Measurements from ENCODE around the gene TTC38. TPM values are rescaled to one million over a fixed set of nuclear protein-coding genes. Genes with fewer than 3 reads are reported as not detected.

The TTC38 gene
- total RNA-seq, 1 experiment from 2014 or later = 21.9 TPM

- Histone ChIP-seq H3K9me2 (replicated peaks; ENCODE audit: insufficient read depth, low read length) (no peaks in the 10 kb centered on the region), H2AFZ (ENCODE audit: low read length) (no peak overlapping the region), H4K20me1 (ENCODE audit: insufficient read depth, low read depth, low read length) (no peaks in the 10 kb centered on the region), H3K4me2 (ENCODE audit: low read depth, low read length, poor library complexity, severe bottlenecking) (no peak overlapping the region), H3K79me2 (ENCODE audit: low read length) (peaks cover 24% of the 10 kb centered on the region), H3K9me3 (ENCODE audit: low read length) (no peaks in the 10 kb centered on the region), H3K36me3 (ENCODE audit: insufficient read depth, low read length) (peaks cover 12% of the 10 kb centered on the region), H3K4me3 (ENCODE audit: low read length) (no peak overlapping the region), H3K27ac (ENCODE audit: low read length) (no peak overlapping the region), H3K9ac (ENCODE audit: low read length) (no peak overlapping the region), H3K4me1 (ENCODE audit: low read length) (peaks cover 39% of the 10 kb centered on the region), H3K27me3 (ENCODE audit: low read length) (no peaks in the 10 kb centered on the region)
- DNase-seq = no peak
Observed at GRCh38 chr22:46293577-46294260, 25.9 kb downstream of the TTC38 start.

- H3K4me2 ChIP-seq (ENCODE audit: low read depth, low read length, poor library complexity, severe bottlenecking) = peak overlapping the region; percentile 91
- peaks cover 31% of the 10 kb centered on the region for H3K79me2 ChIP-seq (ENCODE audit: low read length)
- no peak overlapping the region for H2AFZ ChIP-seq (ENCODE audit: low read length)
- H3K9ac ChIP-seq (ENCODE audit: low read length) = 0 out of 2 replicates have a peak overlapping the region, but pooled peaks have one; percentile 90
- H3K9me3 ChIP-seq (ENCODE audit: low read length) = no peaks in the 10 kb centered on the region
- DNase-seq = no peak
- H3K27ac ChIP-seq (ENCODE audit: low read length) = no peak overlapping the region
- peaks cover 37% of the 10 kb centered on the region for H3K4me1 ChIP-seq (ENCODE audit: low read length)
- no peaks in the 10 kb centered on the region for H3K27me3 ChIP-seq (ENCODE audit: low read length)
- H4K20me1 ChIP-seq (ENCODE audit: insufficient read depth, low read depth, low read length) = no peaks in the 10 kb centered on the region
- peak overlapping the region; percentile 88; the same call in 1 of the 2 replicates for H3K4me3 ChIP-seq (ENCODE audit: low read length)
- H3K36me3 ChIP-seq (ENCODE audit: insufficient read depth, low read length) = peaks cover 20% of the 10 kb centered on the region
- no peaks in the 10 kb centered on the region for H3K9me2 ChIP-seq (replicated peaks; ENCODE audit: insufficient read depth, low read length)
Observed at GRCh38 chr22:46294784-46295183, 27.0 kb downstream of the TTC38 start.

- H3K36me3 ChIP-seq (ENCODE audit: insufficient read depth, low read length) = peaks cover 23% of the 10 kb centered on the region
- peaks cover 37% of the 10 kb centered on the region for H3K4me1 ChIP-seq (ENCODE audit: low read length)
- H3K9ac ChIP-seq (ENCODE audit: low read length) = peak overlapping the region; percentile 90
- no peaks in the 10 kb centered on the region for H3K9me3 ChIP-seq (ENCODE audit: low read length)
- peak overlapping the region; percentile 88 for H3K4me3 ChIP-seq (ENCODE audit: low read length)
- DNase-seq = peak; percentile 62
- no peaks in the 10 kb centered on the region for H3K9me2 ChIP-seq (replicated peaks; ENCODE audit: insufficient read depth, low read length)
- peak overlapping the region; percentile 81 for H3K27ac ChIP-seq (ENCODE audit: low read length)
- H3K27me3 ChIP-seq (ENCODE audit: low read length) = no peaks in the 10 kb centered on the region
- peak overlapping the region; percentile 80; the same call in 1 of the 2 replicates for H2AFZ ChIP-seq (ENCODE audit: low read length)
- H3K4me2 ChIP-seq (ENCODE audit: low read depth, low read length, poor library complexity, severe bottlenecking) = peak overlapping the region; percentile 91
- H3K79me2 ChIP-seq (ENCODE audit: low read length) = peaks cover 36% of the 10 kb centered on the region
- H4K20me1 ChIP-seq (ENCODE audit: insufficient read depth, low read depth, low read length) = no peaks in the 10 kb centered on the region
Observed at GRCh38 chr22:46295277-46295971, 27.6 kb downstream of the TTC38 start.

- H2AFZ ChIP-seq (ENCODE audit: low read length) = peak within 1 kb of the TSS; percentile 80; the same call in 1 of the 2 replicates
- peaks cover 37% of the 10 kb centered on the region for H3K4me1 ChIP-seq (ENCODE audit: low read length)
- no peaks in the 10 kb centered on the region for H3K9me2 ChIP-seq (replicated peaks; ENCODE audit: insufficient read depth, low read length)
- peak within 1 kb of the TSS; percentile 81 for H3K27ac ChIP-seq (ENCODE audit: low read length)
- peak within 1 kb of the TSS; percentile 91 for H3K4me2 ChIP-seq (ENCODE audit: low read depth, low read length, poor library complexity, severe bottlenecking)
- peaks cover 28% of the 10 kb centered on the region; the same call in 1 of the 2 replicates for H3K36me3 ChIP-seq (ENCODE audit: insufficient read depth, low read length)
- H3K9me3 ChIP-seq (ENCODE audit: low read length) = no peaks in the 10 kb centered on the region
- H3K79me2 ChIP-seq (ENCODE audit: low read length) = peaks cover 44% of the 10 kb centered on the region
- H3K9ac ChIP-seq (ENCODE audit: low read length) = peak within 1 kb of the TSS; percentile 90
- H3K4me3 ChIP-seq (ENCODE audit: low read length) = peak within 1 kb of the TSS; percentile 88
- no peaks in the 10 kb centered on the region for H4K20me1 ChIP-seq (ENCODE audit: insufficient read depth, low read depth, low read length)
- H3K27me3 ChIP-seq (ENCODE audit: low read length) = no peaks in the 10 kb centered on the region
- peak; percentile 99 for DNase-seq
Observed at GRCh38 chr22:46296257-46297150, 28.7 kb downstream of the TTC38 start, which contains the start of gene GTSE1. GTSE1 (plus strand) TSS chr22:46296870; CDS start chr22:46297401, 531 bp downstream.

- H2AFZ ChIP-seq (ENCODE audit: low read length) = peak overlapping the region; percentile 29; the same call in 1 of the 2 replicates
Observed at GRCh38 chr22:46297151-46297812, 29.5 kb downstream of the TTC38 start.

GRCh38 chr22:46299101-46299500 lies 31.3 kb downstream of the TTC38 start:
- H3K79me2 ChIP-seq (ENCODE audit: low read length) = peaks cover 62% of the 10 kb centered on the region
- no peak overlapping the region for H3K4me3 ChIP-seq (ENCODE audit: low read length)
- H3K4me2 ChIP-seq (ENCODE audit: low read depth, low read length, poor library complexity, severe bottlenecking) = no peak overlapping the region
- no peaks in the 10 kb centered on the region for H3K9me2 ChIP-seq (replicated peaks; ENCODE audit: insufficient read depth, low read length)
- no peak overlapping the region for H3K27ac ChIP-seq (ENCODE audit: low read length)
- no peak overlapping the region for H2AFZ ChIP-seq (ENCODE audit: low read length)
- H3K4me1 ChIP-seq (ENCODE audit: low read length) = peaks cover 23% of the 10 kb centered on the region
- peaks cover 25% of the 10 kb centered on the region; the same call in 1 of the 2 replicates for H3K36me3 ChIP-seq (ENCODE audit: insufficient read depth, low read length)
- H3K9ac ChIP-seq (ENCODE audit: low read length) = no peak overlapping the region
- 0 out of 2 replicates have a peak, but pooled peaks cover 4% of the 10 kb centered on the region for H4K20me1 ChIP-seq (ENCODE audit: insufficient read depth, low read depth, low read length)
- H3K27me3 ChIP-seq (ENCODE audit: low read length) = no peaks in the 10 kb centered on the region
- no peak for DNase-seq
- H3K9me3 ChIP-seq (ENCODE audit: low read length) = no peaks in the 10 kb centered on the region

More at GRCh38 chr22:46297151-46297812, 29.5 kb downstream of the TTC38 start:
- DNase-seq = peak; percentile 71
- Histone ChIP-seq H3K27me3 (ENCODE audit: low read length) (no peaks in the 10 kb centered on the region), H3K4me2 (ENCODE audit: low read depth, low read length, poor library complexity, severe bottlenecking) (peak overlapping the region; percentile 91), H3K9me3 (ENCODE audit: low read length) (no peaks in the 10 kb centered on the region), H3K4me3 (ENCODE audit: low read length) (peak overlapping the region; percentile 88), H3K9ac (ENCODE audit: low read length) (peak overlapping the region; percentile 86), H3K4me1 (ENCODE audit: low read length) (peaks cover 37% of the 10 kb centered on the region), H4K20me1 (ENCODE audit: insufficient read depth, low read depth, low read length) (no peaks in the 10 kb centered on the region), H3K9me2 (replicated peaks; ENCODE audit: insufficient read depth, low read length) (no peaks in the 10 kb centered on the region), H3K27ac (ENCODE audit: low read length) (peak overlapping the region; percentile 60), H3K36me3 (ENCODE audit: insufficient read depth, low read length) (peaks cover 24% of the 10 kb centered on the region; the same call in 1 of the 2 replicates), H3K79me2 (ENCODE audit: low read length) (peaks cover 46% of the 10 kb centered on the region)

- Histone ChIP-seq H3K9me3 (ENCODE audit: low read length) (no peaks in the 10 kb centered on the region), H3K9ac (ENCODE audit: low read length) (no peak overlapping the region), H3K4me2 (ENCODE audit: low read depth, low read length, poor library complexity, severe bottlenecking) (no peak overlapping the region), H3K27me3 (ENCODE audit: low read length) (no peaks in the 10 kb centered on the region), H4K20me1 (ENCODE audit: insufficient read depth, low read depth, low read length) (0 out of 2 replicates have a peak, but pooled peaks cover 4% of the 10 kb centered on the region), H3K9me2 (replicated peaks; ENCODE audit: insufficient read depth, low read length) (no peaks in the 10 kb centered on the region), H3K79me2 (ENCODE audit: low read length) (peaks cover 76% of the 10 kb centered on the region), H3K27ac (ENCODE audit: low read length) (no peak overlapping the region), H3K4me3 (ENCODE audit: low read length) (no peak overlapping the region), H2AFZ (ENCODE audit: low read length) (no peak overlapping the region), H3K36me3 (ENCODE audit: insufficient read depth, low read length) (peaks cover 25% of the 10 kb centered on the region; the same call in 1 of the 2 replicates), H3K4me1 (ENCODE audit: low read length) (peaks cover 16% of the 10 kb centered on the region)
- DNase-seq = no peak
Observed at GRCh38 chr22:46300491-46300890, 32.7 kb downstream of the TTC38 start.

Measured in Karpas-422 (cell line).